Astrocyte of the hippocampus (primary cell): ENCODE results near the gene BPIFB3.
"Not testable (repeated sequence)": the region's sequence is repeated elsewhere in the genome, so short reads cannot be mapped to it uniquely, and the experiment has no call there.

Source experiments
- DNase-seq: peaks from one replicate; pipeline ENCODE4 v3.0.0; 2011; ENCODE audit warnings: low read depth, low spot score

The BPIFB3 gene

GRCh38 chr20:33027769-33028751, 25.6 kb upstream of the BPIFB3 start:
- DNase-seq = no peak

GRCh38 chr20:33028875-33029274, 24.8 kb upstream of the BPIFB3 start:
- DNase-seq = no peak

- DNase-seq = no peak
Observed at GRCh38 chr20:33030076-33030475, 23.6 kb upstream of the BPIFB3 start.

GRCh38 chr20:33030569-33030968, 23.1 kb upstream of the BPIFB3 start:
- DNase-seq = no peak

GRCh38 chr20:33031531-33031930, 22.2 kb upstream of the BPIFB3 start, which contains the start of gene BPIFB6:
BPIFB6 (plus strand) TSS chr20:33031648; CDS start chr20:33031648, 0 bp downstream.
- DNase-seq = no peak

- no peak for DNase-seq
Observed at GRCh38 chr20:33032555-33032954, 21.1 kb upstream of the BPIFB3 start.

- DNase-seq = no peak
Observed at GRCh38 chr20:33033381-33033780, 20.3 kb upstream of the BPIFB3 start.

GRCh38 chr20:33034115-33034514, 19.6 kb upstream of the BPIFB3 start:
- DNase-seq = no peak

GRCh38 chr20:33034901-33035492, 18.7 kb upstream of the BPIFB3 start:
- DNase-seq = no peak

GRCh38 chr20:33037456-33037855, 16.2 kb upstream of the BPIFB3 start:
- no peak for DNase-seq

- no peak for DNase-seq
Observed at GRCh38 chr20:33038243-33038642, 15.5 kb upstream of the BPIFB3 start.

- DNase-seq = no peak
Observed at GRCh38 chr20:33042430-33042829, 11.3 kb upstream of the BPIFB3 start.

- DNase-seq = no peak
Observed at GRCh38 chr20:33042983-33043730, 10.5 kb upstream of the BPIFB3 start.

- DNase-seq = no peak
Observed at GRCh38 chr20:33043731-33044181, 9.9 kb upstream of the BPIFB3 start.

- not testable (repeated sequence) for DNase-seq
Observed at GRCh38 chr20:33045129-33045721, 8.5 kb upstream of the BPIFB3 start.

- DNase-seq = no peak
Observed at GRCh38 chr20:33046412-33046811, 7.3 kb upstream of the BPIFB3 start.

- no peak for DNase-seq
Observed at GRCh38 chr20:33051333-33051732, 2.4 kb upstream of the BPIFB3 start.

- DNase-seq = no peak
Observed at GRCh38 chr20:33054381-33054780, 678 bp downstream of the BPIFB3 start.

GRCh38 chr20:33054791-33055190, 1.1 kb downstream of the BPIFB3 start:
- no peak for DNase-seq

- DNase-seq = no peak
Observed at GRCh38 chr20:33059136-33059535, 5.4 kb downstream of the BPIFB3 start.

GRCh38 chr20:33059741-33060390, 6.2 kb downstream of the BPIFB3 start:
- no peak for DNase-seq
